C4-2B (cell line): ENCODE measurements around the gene DNAH7.

ENCODE experiments used
- ZFX ChIP-seq: fragments of 450-650 bp; IDR thresholded peaks from 2 replicates; pipeline ENCODE4 v1.6.1; 2017
- TF ChIP-seq, protein P1 (sequence below): fragments of 450-650 bp; conservative IDR thresholded peaks from 2 replicates; pipeline ENCODE4 v1.5.1; 2017; ENCODE audit warnings: mild to moderate bottlenecking

DNA sequence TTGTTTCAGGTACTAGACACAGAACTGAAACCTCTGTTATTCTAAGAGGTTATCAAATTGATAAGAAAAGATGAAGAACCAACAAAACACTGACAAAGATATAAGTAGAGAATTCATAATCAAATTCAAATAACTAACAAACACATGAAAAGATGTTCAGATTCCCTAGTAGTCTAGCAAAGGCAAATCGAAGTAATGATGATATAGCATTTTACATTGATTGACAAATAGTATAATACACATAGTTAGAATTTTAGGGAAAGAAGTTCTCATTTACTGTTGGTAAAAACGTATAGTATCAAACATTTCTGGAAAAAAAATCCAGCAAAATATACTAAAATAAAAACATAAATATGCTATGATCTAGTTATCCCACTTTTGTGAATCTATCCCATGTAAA is 50.6 kb downstream of the DNAH7 start:
- TF ChIP-seq, protein P1, sequence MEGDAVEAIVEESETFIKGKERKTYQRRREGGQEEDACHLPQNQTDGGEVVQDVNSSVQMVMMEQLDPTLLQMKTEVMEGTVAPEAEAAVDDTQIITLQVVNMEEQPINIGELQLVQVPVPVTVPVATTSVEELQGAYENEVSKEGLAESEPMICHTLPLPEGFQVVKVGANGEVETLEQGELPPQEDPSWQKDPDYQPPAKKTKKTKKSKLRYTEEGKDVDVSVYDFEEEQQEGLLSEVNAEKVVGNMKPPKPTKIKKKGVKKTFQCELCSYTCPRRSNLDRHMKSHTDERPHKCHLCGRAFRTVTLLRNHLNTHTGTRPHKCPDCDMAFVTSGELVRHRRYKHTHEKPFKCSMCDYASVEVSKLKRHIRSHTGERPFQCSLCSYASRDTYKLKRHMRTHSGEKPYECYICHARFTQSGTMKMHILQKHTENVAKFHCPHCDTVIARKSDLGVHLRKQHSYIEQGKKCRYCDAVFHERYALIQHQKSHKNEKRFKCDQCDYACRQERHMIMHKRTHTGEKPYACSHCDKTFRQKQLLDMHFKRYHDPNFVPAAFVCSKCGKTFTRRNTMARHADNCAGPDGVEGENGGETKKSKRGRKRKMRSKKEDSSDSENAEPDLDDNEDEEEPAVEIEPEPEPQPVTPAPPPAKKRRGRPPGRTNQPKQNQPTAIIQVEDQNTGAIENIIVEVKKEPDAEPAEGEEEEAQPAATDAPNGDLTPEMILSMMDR = no peak
- no peak for TF ChIP-seq ZFX
